ENCODE measurements around the gene TBC1D13. TPM values are rescaled to one million over a fixed set of nuclear protein-coding genes. Genes with fewer than 3 reads are reported as not detected.

Gene TBC1D13
- total RNA-seq, 2 experiments from 2014 or later: 18.0 to 21.4 TPM

DNA sequence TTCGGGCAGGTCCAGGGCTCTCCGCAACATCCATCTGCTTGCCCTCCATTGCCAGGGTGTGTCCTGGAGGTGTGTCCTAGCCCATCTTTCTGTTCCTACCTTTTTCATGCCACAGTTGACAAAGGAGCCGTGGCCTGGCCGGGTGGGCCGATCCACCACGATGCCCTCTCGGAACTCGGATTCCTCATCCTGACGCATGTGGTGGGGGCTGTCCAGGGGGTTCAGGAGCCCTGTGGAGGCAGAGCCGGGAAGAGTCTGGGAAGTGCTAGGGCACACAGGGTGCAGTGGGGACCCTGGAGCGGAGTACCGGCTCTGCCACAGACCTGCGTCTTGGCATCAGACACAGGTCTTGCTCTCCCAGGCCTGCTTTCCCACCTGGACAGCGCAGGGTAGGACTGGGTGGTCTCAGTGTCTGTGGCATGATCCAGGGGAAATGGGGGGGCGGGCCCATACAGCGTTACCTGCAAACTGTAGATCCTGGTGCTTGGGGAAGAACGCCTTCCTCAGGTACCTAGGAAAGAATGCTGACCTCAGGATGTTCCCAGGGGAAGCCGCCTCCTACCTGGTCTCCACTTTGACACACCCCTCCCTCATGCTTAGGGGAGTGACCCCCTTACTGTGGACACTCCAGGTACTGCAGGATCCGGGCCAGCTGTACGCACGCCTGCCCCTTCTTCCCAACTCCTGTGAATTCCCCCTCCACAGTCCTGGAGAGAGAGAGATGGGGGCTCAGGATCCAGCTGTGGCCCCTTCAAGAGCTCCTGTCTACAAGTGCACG is 39.1 kb downstream of the TBC1D13 start:
- Mint-ChIP-seq H3K27ac (no peak overlapping the region), H3K36me3 (ENCODE audit: low read depth) (peaks cover 50% of the 10 kb centered on the region), H3K4me1 (peaks cover 26% of the 10 kb centered on the region), H3K27me3 (no peaks in the 10 kb centered on the region), H3K9me3 (no peaks in the 10 kb centered on the region), H3K4me3 (no peak overlapping the region)
- ChIA-PET POLR2A (interaction anchor here (1.6 kb wide), 1 partner anchor 8 kb away, joined by 10 read pairs; the partner anchor contains the start of gene ENDOG), CTCF (interaction anchor here (1.0 kb wide), 1 partner anchor 8 kb away, joined by 3 read pairs; no protein-coding TSS in a partner anchor)
- no peak for DNase-seq

DNA sequence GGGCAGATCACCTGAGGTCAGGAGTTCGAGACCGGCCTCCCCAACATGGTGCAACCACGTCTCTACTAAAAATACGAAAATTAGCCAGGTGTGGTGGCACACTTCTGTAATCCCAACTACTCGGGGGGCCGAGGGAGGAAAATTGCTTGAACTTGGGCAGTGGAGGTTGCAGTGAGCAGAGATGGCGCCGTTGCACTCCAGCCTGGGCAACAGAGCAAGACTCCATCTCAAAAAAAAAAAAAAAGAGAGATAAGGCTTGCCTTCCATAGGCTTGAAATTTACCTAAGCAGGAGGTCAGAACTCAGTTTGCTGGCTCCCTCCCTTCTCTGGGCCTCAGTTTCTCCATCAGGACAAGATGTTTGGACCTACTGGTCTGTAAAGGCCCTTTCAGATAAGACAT is 41.2 kb downstream of the TBC1D13 start:
- H3K4me3 Mint-ChIP-seq: peak overlapping the region; percentile 97
- DNase-seq: no peak
- H3K9me3 Mint-ChIP-seq: no peaks in the 10 kb centered on the region
- peak overlapping the region; percentile 21 for H3K27ac Mint-ChIP-seq
- peaks cover 36% of the 10 kb centered on the region for H3K36me3 Mint-ChIP-seq (ENCODE audit: low read depth)
- no peaks in the 10 kb centered on the region for H3K27me3 Mint-ChIP-seq
- ChIA-PET CTCF (interaction anchor here (1.1 to 3.1 kb wide), 2 partner anchors 10 to 190 kb away, joined by 3 to 59 read pairs; partner anchors contain the start of gene ENDOG), POLR2A (interaction anchor here (1.3 kb wide), 1 partner anchor 10 kb away, joined by 5 read pairs; the partner anchor contains the start of gene ENDOG)
- peaks cover 26% of the 10 kb centered on the region for H3K4me1 Mint-ChIP-seq

DNA sequence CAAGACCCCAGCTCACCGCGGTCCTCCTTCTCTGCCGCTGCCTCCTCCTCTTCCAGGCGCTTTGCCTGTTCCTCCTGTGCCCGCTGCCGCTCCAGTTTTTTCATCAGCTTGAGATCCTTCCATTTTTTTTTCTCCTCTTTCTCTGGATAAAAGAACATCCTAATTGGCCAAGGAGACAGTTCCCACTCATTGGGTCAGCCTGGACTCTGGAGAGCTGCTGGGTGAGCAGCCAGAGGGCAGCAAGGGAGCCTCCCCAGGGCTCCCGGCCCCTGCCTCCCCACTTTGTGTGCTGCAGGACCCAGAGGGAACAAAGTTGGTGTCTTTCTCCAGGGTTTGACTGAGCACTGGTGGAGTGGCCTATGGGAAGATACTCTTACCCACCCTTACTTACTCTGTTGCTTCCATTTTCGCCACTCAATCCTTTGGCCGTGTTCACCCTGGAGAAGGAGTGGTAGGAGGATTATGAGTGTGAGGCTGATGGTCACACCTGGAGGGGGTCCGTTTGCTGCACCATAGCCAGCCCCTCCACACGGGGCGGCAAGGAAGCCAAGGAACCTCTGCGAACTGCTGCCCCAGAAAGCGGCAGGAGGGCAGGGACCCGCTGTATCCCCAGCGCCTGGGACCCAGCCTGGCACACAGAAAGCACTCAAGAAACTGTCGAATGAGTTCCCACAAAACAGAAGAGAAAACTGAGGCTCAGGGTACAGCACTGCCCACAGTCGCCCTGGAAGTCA is 41.8 kb downstream of the TBC1D13 start:
- ChIA-PET CTCF (interaction anchor here (1.0 to 3.1 kb wide), 8 partner anchors 9 to 488 kb away, joined by 3 to 59 read pairs (median 4); partner anchors contain the start of gene ENDOG), POLR2A (interaction anchor here (1.3 to 1.6 kb wide), 5 partner anchors 10 to 105 kb away, joined by 3 to 37 read pairs (median 5); partner anchors contain the start of genes ENDOG and ZDHHC12)
- H3K27me3 Mint-ChIP-seq: no peaks in the 10 kb centered on the region
- no peak for DNase-seq
- H3K36me3 Mint-ChIP-seq (ENCODE audit: low read depth): peaks cover 36% of the 10 kb centered on the region
- H3K27ac Mint-ChIP-seq: peak overlapping the region; percentile 74
- H3K4me1 Mint-ChIP-seq: peaks cover 26% of the 10 kb centered on the region
- no peaks in the 10 kb centered on the region for H3K9me3 Mint-ChIP-seq
- H3K4me3 Mint-ChIP-seq: peak overlapping the region; percentile 97

DNA sequence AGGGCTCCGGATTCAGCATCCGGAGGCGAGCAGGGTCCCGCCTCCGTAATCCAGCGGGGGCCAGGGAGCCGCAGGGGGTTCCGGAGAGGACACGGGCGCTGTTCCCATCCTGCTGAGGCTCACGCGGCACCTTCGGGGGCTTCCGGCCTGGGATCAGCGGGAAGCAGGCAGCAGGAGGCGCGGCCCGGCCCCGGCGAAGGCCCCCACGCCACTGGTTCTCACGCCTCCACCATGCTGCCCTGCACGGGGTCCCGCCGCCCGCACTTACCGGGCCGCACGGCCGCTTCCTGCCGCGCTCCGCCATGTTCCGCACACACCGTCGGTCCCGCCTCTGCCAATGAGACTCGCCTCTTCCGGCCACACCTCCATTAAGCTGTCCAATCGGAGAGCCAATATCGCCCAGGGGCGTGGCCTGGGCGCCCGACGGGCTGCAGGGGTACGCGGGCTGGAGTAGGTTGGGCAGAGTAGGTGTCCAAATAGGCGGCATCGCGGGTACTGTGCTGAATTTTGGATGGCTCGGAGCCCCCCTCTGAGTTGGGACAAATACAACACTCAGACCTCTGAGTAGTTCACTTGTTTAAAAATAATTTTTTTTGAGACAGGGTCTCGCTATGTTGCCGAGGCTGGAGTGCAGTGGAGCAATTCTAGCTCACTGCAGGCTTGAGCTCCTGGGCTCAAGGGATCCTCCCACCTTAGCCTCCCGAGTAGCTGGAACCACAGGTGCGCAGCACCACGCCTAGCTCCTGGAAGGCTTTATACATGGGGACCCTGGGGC is 42.6 kb downstream of the TBC1D13 start, which contains the start of gene SPOUT1:
Gene SPOUT1 (minus strand): TSS at position 318 of the 775 bp plus-strand sequence. CDS start 14 bp downstream, at position 304.
- Mint-ChIP-seq H3K4me1 (peaks cover 26% of the 10 kb centered on the region), H3K9me3 (no peaks in the 10 kb centered on the region), H3K4me3 (peak within 1 kb of the TSS; percentile 97), H3K27me3 (no peaks in the 10 kb centered on the region), H3K27ac (peak within 1 kb of the TSS; percentile 89), H3K36me3 (ENCODE audit: low read depth) (peaks cover 36% of the 10 kb centered on the region)
- DNase-seq: peak; percentile 95
- ChIA-PET CTCF (interaction anchor here (0.7 to 3.1 kb wide), 9 partner anchors 9 to 489 kb away, joined by 3 to 59 read pairs (median 4); partner anchors contain the start of gene ENDOG), POLR2A (interaction anchor here (0.7 to 1.6 kb wide), 11 partner anchors 9 to 796 kb away, joined by 3 to 37 read pairs (median 4); partner anchors contain the start of genes ENDOG, ZDHHC12 and ZER1)

DNA sequence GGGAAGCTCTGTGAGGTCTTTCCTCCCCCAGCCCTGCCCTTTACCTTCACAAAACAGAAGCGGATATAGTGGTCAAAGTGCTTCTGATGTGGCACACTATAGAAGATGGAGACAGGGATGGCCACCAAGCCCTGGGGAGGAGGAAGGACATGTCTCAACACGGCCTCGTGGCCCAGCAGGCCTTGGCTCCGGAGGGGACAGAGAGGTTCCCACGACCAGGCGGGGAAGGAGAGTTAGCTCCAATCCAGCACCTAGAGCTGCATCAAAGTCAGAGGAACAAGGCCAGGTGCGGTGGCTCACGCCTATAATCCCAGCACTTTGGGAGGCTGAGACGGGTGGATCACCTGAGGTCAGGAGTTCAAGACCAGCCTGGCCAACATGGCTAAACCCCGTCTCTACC is 46.6 kb downstream of the TBC1D13 start:
- Mint-ChIP-seq H3K27me3 (no peaks in the 10 kb centered on the region), H3K4me1 (peaks cover 12% of the 10 kb centered on the region), H3K27ac (no peak overlapping the region), H3K36me3 (ENCODE audit: low read depth) (peaks cover 12% of the 10 kb centered on the region), H3K4me3 (no peak overlapping the region), H3K9me3 (no peaks in the 10 kb centered on the region)
- POLR2A ChIA-PET: no interaction called here
- CTCF ChIA-PET: no interaction called here
- no peak for DNase-seq

DNA sequence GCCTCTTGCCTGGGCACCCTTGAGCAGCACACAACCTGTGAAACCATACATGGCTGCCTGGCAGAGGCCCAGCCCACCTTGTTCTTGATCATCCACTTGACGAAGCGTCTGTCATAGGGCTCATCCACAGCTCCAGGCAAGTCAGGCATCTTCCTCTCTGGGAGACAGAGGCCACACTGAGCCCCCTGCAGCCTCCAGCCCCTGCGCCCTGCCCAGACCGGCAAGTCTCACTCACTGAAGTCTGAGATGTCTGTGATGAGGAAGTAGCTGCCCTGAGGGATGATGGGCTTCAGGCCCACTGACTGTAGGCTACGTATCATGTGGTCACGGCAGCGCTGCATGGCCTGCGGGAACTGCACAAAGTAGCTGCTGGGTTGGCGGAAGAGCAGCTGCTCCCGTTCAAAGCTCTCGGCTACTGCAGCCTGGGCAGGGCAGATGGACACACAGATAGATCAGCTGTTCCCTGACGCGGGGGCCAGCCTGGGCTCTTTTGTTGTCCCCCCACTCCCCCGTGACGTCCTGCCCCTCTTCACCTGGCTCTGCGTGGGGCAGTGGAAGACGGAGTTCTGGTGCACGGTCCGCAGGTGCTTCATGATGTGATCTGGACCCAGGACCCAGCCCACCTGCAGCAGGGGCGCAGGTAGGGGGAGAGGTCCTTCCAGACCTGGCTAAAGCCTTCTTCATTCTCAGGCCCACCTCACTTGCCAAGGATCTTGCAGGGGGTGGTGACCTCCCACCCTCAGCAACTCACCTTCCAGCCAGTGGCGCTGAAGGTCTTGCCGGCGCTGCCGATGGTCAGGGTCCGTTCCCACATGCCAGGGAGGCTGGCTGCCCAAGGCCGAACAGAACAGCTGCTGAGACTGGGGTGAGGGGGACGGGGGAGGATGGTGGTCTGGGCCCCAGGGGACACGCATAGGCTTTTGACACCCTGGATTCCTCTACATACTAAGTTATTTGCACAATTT is 48.5 kb downstream of the TBC1D13 start:
- CTCF ChIA-PET: interaction anchor here (1.6 kb wide), 1 partner anchor 17 kb away, joined by 3 read pairs; the partner anchor contains the start of gene ENDOG
- DNase-seq: no peak

DNA sequence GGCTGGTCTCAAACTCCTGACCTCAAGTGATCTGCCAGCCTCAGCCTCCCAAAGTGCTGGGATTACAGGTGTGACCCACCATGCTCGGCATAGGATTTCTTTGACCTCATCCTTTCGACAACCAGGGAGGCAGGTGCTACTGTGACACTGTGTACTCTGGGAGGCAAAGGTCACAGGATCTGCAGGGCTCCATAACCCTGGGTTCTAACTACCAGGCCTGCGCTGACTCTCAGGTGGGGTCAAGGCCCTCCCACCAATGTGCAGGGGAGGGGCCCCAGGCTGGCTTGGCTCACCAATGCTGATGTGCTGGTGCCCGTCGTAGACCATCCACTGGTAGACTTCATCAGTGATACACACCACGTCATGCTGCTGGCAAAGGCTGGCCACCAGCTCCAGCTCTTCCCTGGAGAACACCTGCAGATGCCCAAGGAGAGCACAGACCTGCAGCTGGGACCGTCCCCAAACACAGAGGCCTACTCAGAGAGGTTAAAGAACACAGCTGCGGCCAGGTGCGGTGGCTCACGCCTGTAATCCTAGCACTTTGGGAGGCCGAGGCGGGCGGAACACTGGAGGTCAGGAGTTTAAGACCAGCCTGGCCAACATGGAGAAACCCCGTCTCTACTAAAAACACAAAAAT is 49.6 kb downstream of the TBC1D13 start:
- no peak for DNase-seq
- H3K36me3 Mint-ChIP-seq (ENCODE audit: low read depth): peaks cover 8% of the 10 kb centered on the region
- CTCF ChIA-PET: no interaction called here
- H3K4me3 Mint-ChIP-seq: no peak overlapping the region
- POLR2A ChIA-PET: no interaction called here
- H3K4me1 Mint-ChIP-seq: no peaks in the 10 kb centered on the region
- no peaks in the 10 kb centered on the region for H3K9me3 Mint-ChIP-seq
- no peak overlapping the region for H3K27ac Mint-ChIP-seq
- H3K27me3 Mint-ChIP-seq: no peaks in the 10 kb centered on the region

More for the DNA sequence above, 48.5 kb downstream of the TBC1D13 start:
- H3K36me3 Mint-ChIP-seq (ENCODE audit: low read depth): peaks cover 8% of the 10 kb centered on the region
- H3K4me1 Mint-ChIP-seq: no peaks in the 10 kb centered on the region
- POLR2A ChIA-PET: no interaction called here
- H3K4me3 Mint-ChIP-seq: no peak overlapping the region
- H3K27me3 Mint-ChIP-seq: no peaks in the 10 kb centered on the region
- H3K9me3 Mint-ChIP-seq: no peaks in the 10 kb centered on the region
- H3K27ac Mint-ChIP-seq: no peak overlapping the region

DNA sequence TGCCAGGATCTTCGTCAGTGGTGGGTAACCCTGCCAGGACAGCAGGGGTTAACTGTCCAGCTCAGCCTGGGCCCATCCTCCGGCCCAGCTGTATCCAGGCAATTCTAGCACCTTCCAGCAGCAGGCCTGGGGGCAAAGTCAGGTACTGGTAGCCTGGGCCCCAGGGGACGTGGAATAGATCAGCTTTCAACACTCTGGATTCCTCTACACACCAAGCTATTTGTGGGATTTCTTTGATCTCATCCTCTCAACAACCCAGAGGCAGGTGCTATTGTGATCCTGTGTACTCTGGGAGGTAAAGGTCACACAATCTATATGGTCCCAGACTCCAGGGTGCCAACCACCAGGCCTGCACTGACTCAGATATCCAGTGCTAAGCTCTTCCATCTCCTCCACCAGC is 51.3 kb downstream of the TBC1D13 start:
- H3K27ac Mint-ChIP-seq: no peak overlapping the region
- H3K36me3 Mint-ChIP-seq (ENCODE audit: low read depth): peaks cover 8% of the 10 kb centered on the region
- no peak for DNase-seq
- no peaks in the 10 kb centered on the region for H3K4me1 Mint-ChIP-seq
- H3K27me3 Mint-ChIP-seq: no peaks in the 10 kb centered on the region
- no peak overlapping the region for H3K4me3 Mint-ChIP-seq
- no peaks in the 10 kb centered on the region for H3K9me3 Mint-ChIP-seq
- ChIA-PET CTCF (interaction anchor here (1.0 to 1.5 kb wide), 4 partner anchors 9 to 400 kb away, joined by 3 to 5 read pairs (median 4); partner anchors contain the start of genes ENDOG and SPOUT1), POLR2A (interaction anchor here (1.2 to 1.5 kb wide), 2 partner anchors 8 to 20 kb away, joined by 3 to 5 read pairs; partner anchors contain the start of genes ENDOG and SPOUT1)

DNA sequence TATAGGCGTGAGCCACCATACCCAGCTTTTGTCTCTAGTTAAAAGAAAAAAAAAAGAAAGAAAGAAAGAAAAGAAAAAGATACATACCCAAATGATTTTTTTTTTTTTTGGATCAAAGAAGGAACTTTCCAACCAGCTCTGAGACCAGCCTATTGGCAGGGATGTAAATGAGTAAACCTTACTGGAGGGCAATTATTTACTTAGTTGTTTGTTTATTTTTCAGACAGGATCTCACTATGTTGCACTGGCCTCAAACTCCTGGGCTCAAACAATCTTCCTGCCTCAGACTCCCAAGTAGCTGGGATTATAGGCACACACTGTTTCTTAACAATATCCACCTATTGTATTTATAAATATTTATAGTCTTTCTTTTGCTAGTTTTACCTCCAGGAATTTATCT is 53.5 kb downstream of the TBC1D13 start:
- CTCF ChIA-PET: interaction anchor here (0.6 to 1.3 kb wide), 2 partner anchors 22 to 209 kb away, joined by 3 to 4 read pairs; no protein-coding TSS in a partner anchor

DNA sequence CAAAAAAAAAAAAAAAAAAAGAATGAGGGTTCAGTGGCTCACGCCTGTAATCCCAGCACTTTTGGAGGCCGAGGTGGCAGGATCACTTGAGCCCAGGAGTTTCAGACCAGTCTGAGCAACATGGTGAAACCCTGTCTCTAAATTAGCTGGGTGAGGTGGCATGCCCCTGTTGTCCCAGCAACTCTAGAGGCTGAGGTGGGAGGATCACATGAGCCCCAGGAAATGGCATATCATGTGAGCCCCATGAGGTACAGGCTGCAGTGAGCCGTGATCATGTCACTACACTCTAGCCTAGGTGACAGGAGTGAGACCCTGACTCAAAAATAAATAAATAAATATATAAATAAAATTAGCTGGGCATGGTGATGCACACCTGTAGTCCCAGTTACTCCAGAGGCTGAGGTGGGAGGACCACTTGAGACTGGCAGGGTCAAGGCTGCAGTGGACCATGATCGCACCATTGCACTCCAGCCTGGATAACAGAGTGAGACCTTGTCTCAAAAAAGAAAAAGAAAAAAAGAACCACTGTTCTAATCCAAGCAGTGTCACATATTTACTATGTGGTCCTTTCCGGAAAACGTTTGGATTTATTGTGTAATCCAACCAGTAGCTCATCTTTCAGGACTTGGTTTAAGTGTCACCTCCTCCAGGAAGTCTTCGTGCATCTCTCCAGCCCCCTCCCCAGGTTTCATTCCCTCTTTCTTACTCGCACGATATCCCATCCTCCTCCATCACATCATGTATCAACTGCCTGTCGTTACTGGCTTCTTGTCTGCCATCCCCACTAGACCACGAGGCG is 54.8 kb downstream of the TBC1D13 start:
- Mint-ChIP-seq H3K36me3 (ENCODE audit: low read depth) (peaks cover 8% of the 10 kb centered on the region), H3K4me3 (no peak overlapping the region), H3K27ac (no peak overlapping the region), H3K27me3 (no peaks in the 10 kb centered on the region), H3K4me1 (no peaks in the 10 kb centered on the region), H3K9me3 (no peaks in the 10 kb centered on the region)
- no peak for DNase-seq
- ChIA-PET POLR2A (no interaction called here), CTCF (interaction anchor here (1.0 kb wide), 2 partner anchors 24 to 87 kb away, joined by 4 to 6 read pairs; no protein-coding TSS in a partner anchor)

More for the DNA sequence above, 53.5 kb downstream of the TBC1D13 start:
- no peak for DNase-seq
- no peaks in the 10 kb centered on the region for H3K9me3 Mint-ChIP-seq
- no peak overlapping the region for H3K27ac Mint-ChIP-seq
- no peak overlapping the region for H3K4me3 Mint-ChIP-seq
- peaks cover 8% of the 10 kb centered on the region for H3K36me3 Mint-ChIP-seq (ENCODE audit: low read depth)
- H3K4me1 Mint-ChIP-seq: no peaks in the 10 kb centered on the region
- H3K27me3 Mint-ChIP-seq: no peaks in the 10 kb centered on the region
- POLR2A ChIA-PET: no interaction called here

All from activated CD4-positive, alpha-beta memory T cell treated with anti-CD3 and anti-CD28 coated beads, Interleukin-2, amount 10 ng/mL, durations not matched to agents 7 days and 5 days (primary cell).